HG03571 (cell line): ENCODE measurements around the gene CDC5L.

Experiments used
- ATAC-seq: cut with Tn5 transposase; IDR thresholded peaks from one replicate; pipeline ENCODE4 v1.9.1; 2021; ENCODE audit not compliant: unreplicated experiment

Gene CDC5L

DNA sequence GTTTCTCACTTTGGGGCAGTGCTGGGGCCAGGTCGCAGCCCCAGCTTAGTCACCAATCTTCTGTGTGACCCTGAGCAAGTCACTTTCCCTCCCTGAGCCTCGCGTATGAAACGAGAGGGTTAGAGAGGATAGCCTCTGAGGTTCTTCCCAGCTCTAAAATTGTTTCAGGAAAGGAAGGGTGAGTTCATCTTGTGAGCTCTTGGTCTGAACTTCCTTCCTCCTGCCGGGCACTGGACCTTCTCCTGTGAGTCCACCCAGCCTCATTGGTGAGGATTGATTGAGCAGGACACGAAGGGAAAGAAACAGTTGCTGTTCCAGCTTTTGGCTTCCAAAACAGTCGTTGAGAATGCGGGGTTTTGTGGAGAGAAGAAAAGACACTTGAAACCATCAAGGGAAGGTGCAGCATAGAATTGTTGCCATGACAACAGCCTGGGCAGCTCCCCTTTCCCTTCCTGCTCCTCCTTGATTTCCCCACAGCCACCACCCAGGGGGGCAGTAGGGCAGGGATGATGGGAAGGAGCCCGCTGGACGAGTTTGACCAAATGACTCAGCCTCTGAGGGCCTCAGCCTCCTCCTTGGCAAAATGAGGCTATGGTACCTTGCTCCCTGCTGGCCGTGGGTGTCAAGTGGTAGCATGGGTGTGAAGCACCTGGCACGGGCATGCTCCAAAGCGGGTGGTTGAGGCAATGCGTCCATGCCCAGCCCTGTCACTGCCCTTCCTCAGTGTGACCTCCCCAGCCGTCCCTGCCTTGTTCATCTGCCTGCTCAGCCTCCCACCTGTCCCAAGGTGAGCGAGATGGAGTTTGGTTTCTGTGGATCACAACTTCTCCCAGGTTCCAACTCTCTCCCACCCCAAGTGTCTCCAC lies 107.8 kb downstream of the CDC5L start:
- ATAC-seq, result no peak

DNA sequence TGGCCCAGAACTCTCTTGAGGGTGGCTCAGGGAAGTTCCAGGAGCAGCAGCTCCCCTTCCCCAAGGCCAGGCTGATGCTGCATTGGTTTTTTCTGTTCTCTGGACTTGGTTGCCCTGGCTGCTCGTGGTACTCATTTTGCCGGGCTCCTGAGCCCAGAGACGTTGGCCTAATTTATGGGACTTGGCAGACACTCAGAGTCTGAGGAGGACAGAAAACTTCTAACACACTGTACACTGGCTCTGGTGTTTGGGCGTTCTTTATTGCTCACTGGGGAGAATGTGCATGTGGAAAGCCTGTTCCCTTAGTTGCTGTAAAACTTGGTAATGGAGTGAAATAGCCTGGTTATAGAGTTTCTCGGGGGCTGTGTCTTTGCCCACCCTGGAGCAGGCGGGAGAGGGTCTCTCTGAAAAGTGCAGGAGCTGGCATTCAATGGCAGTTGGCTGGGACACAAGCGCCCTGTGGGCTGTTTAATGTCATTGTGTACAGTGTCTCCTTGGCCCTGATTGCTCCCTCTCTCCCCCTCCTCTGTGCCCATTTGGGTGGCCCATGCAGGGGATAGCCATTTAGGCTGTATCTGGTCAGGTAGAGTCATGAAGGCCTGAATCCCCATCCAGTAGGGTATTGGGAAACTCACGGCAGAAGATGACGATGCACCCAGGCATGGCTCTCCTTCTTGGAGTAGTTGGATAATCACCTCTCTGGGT lies 109.3 kb downstream of the CDC5L start:
- ATAC-seq, result no peak

DNA sequence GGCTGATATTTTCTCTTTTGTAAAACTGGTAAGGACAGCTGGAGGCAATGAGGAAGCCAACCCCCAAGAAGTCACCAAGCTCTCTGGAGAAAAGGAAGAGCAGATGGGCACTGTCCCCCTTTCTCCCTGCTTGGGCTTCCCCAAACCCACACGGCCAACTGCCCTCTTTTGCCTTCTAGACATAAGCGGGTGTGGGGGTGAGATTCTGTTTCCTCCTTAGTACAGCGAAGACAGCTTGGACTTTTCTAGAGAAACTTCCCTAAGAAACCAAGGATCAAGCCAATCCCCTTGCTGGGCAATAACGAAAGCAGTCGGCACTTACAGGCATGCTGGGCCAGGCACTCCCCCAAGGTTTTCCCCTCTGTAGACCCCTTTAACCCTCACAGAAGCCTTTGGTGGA lies 110.3 kb downstream of the CDC5L start:
- ATAC-seq, result no peak

DNA sequence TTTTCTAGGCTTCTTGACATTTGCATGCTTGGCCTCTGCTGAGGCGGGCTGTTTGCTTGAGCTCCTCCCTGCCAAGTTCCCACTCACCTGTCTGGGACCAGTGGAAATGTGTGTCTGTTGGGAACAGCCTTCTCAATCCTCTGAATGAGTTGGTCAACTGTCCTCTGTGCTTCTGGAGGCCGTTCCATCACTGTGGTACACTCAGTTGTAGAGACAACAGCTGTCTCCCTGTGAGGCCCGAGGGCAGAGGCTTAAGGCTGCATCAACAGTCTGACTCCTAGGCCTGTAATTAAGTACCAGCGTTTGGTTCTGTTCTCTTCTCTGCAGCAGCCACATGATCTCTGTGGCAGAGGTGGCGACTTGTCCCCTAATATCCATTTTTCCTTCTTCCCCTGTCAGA lies 110.9 kb downstream of the CDC5L start:
- no peak for ATAC-seq

DNA sequence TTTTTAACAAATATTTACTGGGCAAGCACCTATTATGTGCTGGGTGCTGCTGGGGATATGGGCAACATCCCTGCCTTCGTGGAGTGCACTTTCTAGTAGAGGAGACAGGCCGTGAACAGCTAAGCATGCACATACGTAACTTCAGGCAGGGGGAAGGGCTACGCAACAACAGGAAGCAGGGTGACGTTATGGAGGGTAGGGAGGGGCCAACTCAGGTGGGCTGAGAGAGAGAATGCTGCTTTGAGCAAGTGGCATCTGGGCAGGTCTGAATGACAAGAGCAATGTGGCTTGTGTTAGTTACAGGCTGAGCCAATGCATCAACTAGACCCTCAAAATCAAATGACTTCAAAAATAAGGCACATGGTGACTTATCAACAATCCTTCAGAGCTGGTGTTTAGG lies 112.1 kb downstream of the CDC5L start:
- no peak for ATAC-seq
